Loucy (cell line): ENCODE results near the gene SIK3.

Source experiments
- EZH2phosphoT487 ChIP-seq: fragments of 200-600 bp; IDR thresholded peaks from 2 replicates; pipeline ENCODE4 v1.6.1; 2018; ENCODE audit warnings: antibody characterized with exemption, mild to moderate bottlenecking, moderate library complexity, borderline replicate concordance
- TF ChIP-seq, protein P1 (sequence below): fragments of 200-600 bp; sonication (generic); conservative IDR thresholded peaks from 2 replicates; pipeline ENCODE4 v1.5.1; 2014; ENCODE audit warnings: mild to moderate bottlenecking, antibody characterized with exemption, low read length

DNA sequence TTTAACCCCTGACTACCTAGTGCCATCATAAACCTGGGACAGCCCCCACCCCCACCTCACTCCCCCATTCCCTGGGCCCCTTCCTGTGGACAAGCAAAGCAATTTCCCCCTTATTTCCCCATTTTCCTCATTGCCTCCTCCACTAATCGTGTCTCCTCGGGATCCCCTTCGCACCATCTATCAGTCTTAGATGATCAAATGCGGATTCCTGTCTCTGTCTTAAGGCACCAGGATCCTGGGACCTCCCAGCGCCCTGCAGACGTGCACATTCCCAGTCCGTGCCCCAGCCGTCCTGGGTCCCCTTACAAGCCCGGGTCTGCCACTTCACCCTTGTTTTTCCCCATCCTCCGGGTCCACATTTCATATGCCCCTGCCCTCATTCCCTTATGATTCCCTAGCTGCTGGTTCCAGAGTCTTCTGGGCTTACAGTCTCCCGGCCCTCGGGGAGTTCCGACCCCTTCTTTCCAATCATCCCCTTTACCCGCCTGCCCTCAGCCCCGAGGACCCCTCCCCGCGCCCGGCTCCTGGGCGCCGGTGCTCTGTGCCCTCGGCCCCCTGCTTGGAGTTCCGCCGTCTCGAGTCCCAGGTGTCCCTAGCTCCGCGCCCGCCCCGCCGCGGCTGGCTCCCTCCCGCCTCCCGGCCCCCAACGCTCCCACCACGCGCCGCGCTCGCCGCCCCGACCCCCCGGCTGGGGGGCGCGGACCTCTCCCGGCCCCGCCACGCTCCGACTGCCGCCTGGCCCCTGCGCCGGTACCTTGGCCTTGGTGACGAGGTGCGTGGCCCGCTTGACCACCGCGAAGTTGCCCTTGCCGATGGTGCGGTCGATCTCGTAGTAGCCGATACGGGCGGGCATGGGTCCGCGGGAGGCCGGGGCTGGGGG lies 599 bp downstream of the SIK3 start:
- TF ChIP-seq, protein P1, sequence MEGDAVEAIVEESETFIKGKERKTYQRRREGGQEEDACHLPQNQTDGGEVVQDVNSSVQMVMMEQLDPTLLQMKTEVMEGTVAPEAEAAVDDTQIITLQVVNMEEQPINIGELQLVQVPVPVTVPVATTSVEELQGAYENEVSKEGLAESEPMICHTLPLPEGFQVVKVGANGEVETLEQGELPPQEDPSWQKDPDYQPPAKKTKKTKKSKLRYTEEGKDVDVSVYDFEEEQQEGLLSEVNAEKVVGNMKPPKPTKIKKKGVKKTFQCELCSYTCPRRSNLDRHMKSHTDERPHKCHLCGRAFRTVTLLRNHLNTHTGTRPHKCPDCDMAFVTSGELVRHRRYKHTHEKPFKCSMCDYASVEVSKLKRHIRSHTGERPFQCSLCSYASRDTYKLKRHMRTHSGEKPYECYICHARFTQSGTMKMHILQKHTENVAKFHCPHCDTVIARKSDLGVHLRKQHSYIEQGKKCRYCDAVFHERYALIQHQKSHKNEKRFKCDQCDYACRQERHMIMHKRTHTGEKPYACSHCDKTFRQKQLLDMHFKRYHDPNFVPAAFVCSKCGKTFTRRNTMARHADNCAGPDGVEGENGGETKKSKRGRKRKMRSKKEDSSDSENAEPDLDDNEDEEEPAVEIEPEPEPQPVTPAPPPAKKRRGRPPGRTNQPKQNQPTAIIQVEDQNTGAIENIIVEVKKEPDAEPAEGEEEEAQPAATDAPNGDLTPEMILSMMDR: no peak
- TF ChIP-seq EZH2phosphoT487: no peak
